ENCODE measurements around the gene TUBGCP6.
"Not testable (repeated sequence)": the region's sequence is repeated elsewhere in the genome, so short reads cannot be mapped to it uniquely, and the experiment has no call there.

The TUBGCP6 gene

DNA sequence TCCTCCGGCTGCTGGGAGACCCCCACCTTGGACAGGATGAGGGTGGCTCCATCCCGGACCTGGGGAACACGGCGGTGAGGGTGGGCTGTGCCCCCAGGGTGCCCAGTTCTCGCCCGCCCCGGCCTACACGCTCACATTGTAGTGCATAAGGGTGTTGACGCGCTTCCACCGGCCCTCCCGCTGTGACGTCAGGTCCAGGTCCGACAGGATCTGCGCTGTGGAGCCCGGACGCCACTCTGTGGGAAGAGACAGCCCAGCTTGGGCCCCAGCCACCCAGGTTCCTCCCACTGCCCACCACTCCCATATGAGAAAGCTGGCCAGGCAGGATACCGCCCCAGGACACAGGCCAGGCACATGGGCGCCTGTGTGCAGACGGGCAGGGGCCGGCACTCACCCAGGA, 33.6 kb upstream of the TUBGCP6 start:
- TF ChIP-seq FOXK2 (IDR thresholded peaks at IDR 0.05): no peak
- TF ChIP-seq BHLHE40 (IDR thresholded peaks at IDR 0.05; ENCODE audit: borderline replicate concordance): no peak
- no peak for TF ChIP-seq FOXM1 (IDR thresholded peaks at IDR 0.05; ENCODE audit: borderline replicate concordance)
- no peak for TF ChIP-seq ELF4 (IDR thresholded peaks at IDR 0.05)
- TF ChIP-seq CTBP1 (IDR thresholded peaks at IDR 0.05; ENCODE audit: borderline replicate concordance): no peak
- no peak for TF ChIP-seq LEF1 (IDR thresholded peaks at IDR 0.05; ENCODE audit: borderline replicate concordance)
- TF ChIP-seq SP1 (IDR thresholded peaks at IDR 0.05): no peak
- no peak for TF ChIP-seq NFRKB (IDR thresholded peaks at IDR 0.05)
- CTCF ChIA-PET: no interaction called here

DNA sequence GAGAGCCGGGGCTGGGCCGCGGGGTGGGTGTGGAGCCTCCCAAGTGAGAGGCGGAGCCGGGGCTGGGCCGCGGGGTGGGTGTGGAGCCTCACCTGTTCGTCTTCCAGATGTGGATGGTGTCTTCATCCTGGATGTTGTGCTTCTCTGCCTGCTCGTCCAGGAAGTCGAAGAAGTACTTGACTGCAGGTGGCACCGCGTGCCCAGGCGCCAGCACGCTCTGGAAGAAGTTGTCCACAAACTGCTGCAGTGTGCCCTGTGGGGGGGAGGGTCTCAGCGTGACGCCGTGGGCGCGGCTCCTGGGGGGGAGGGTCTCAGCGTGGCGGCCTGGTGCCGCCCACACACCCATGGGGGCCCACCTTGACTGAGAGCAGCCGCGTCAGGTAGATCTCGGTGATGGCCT, 32.9 kb upstream of the TUBGCP6 start:
- POLR2A ChIA-PET: no interaction called here
- TF ChIP-seq FOXM1 (IDR thresholded peaks at IDR 0.05; ENCODE audit: borderline replicate concordance) (no peak), CTBP1 (IDR thresholded peaks at IDR 0.05; ENCODE audit: borderline replicate concordance) (no peak), ELF4 (IDR thresholded peaks at IDR 0.05) (no peak), ARNT (IDR thresholded peaks at IDR 0.05) (no peak), FOXA1 (IDR thresholded peaks at IDR 0.05) (no peak), BHLHE40 (IDR thresholded peaks at IDR 0.05; ENCODE audit: borderline replicate concordance) (no peak)
- DNase-seq (ENCODE audit: extremely low spot score): no peak
- CTCF ChIA-PET: no interaction called here

More for the DNA sequence above, 33.6 kb upstream of the TUBGCP6 start:
- no peak for DNase-seq (ENCODE audit: extremely low spot score)
- POLR2A ChIA-PET: no interaction called here

DNA sequence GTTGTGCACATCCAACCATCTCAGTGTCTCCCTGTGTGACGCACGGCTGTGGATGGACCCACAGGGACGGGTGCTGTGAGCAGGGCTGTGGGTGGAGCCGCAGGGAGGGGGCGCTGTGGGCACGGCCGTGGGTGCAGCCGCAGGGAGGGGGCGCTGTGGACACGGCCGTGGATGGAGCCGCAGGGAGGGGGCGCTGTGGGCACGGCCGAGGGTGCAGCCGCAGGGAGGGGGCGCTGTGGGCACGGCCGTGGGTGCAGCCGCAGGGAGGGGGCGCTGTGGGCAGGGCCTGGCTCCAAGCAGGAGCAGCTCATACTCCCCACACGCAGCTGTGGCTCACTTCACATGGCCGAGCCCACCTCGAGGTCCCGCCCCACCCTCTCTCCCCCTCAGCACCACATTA, 31.3 kb upstream of the TUBGCP6 start:
- peak; percentile 28 for DNase-seq (ENCODE audit: extremely low spot score)
- no peak for TF ChIP-seq BHLHE40 (IDR thresholded peaks at IDR 0.05; ENCODE audit: borderline replicate concordance)
- no peak for TF ChIP-seq FOXM1 (IDR thresholded peaks at IDR 0.05; ENCODE audit: borderline replicate concordance)
- TF ChIP-seq FOXA1 (IDR thresholded peaks at IDR 0.05): no peak
- TF ChIP-seq LEF1 (IDR thresholded peaks at IDR 0.05; ENCODE audit: borderline replicate concordance): no peak
- no peak for TF ChIP-seq CTBP1 (IDR thresholded peaks at IDR 0.05; ENCODE audit: borderline replicate concordance)
- TF ChIP-seq SUZ12 (IDR thresholded peaks at IDR 0.05): no peak
- TF ChIP-seq L3MBTL2 (conservative IDR thresholded peaks at IDR 0.05): no peak
- TF ChIP-seq ZNF384 (IDR thresholded peaks at IDR 0.05): no peak
- TF ChIP-seq, protein P1, sequence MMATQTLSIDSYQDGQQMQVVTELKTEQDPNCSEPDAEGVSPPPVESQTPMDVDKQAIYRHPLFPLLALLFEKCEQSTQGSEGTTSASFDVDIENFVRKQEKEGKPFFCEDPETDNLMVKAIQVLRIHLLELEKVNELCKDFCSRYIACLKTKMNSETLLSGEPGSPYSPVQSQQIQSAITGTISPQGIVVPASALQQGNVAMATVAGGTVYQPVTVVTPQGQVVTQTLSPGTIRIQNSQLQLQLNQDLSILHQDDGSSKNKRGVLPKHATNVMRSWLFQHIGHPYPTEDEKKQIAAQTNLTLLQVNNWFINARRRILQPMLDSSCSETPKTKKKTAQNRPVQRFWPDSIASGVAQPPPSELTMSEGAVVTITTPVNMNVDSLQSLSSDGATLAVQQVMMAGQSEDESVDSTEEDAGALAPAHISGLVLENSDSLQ (IDR thresholded peaks at IDR 0.05): no peak
- TF ChIP-seq ELF4 (IDR thresholded peaks at IDR 0.05): no peak
- POLR2A ChIA-PET: no interaction called here
- CTCF ChIA-PET: interaction anchor here (0.6 to 0.7 kb wide), 2 partner anchors 44 to 56 kb away, joined by 3 read pairs; no protein-coding TSS in a partner anchor

DNA sequence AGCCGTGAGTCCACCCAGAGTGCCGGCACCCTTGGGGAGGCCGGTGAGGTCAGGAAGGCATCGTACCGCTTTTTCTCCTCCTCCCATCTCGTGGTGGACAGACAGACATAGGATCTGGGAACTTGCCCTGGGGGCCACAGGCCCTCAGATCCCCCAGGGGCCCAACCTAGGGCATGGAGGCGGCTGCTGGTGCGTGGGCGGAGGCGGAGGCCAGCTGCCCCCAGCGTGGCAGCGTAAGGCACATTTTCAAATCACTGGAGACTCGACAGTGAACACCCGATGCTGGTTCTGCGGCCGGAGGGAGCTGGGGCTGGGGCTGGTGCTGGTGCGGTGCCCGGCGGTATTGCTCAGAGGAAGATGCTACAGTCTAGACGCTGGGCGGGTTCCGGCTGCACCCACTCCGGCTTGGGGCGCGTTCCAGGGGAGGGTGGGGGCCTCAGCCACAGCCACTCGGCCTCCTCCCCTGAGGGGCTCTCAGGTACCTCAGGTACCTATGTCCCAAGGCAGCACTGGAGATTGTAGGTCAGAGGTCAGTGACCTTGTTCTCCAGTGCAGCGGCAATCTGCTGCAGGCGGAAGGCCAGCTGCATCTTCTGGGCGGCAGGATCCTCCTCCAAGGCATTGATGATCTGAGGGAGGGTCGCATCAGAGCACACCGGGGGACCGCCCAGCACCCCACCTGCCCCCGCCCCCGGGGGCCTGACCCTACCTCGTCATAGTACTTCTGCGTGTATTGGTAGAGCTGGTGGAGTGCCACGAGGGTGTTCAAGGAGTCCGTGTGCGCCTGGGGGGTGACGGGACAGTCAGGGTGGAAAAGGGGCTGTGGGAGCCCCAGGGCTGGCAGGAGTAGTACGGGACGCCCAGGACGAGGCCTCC, 30.6 kb upstream of the TUBGCP6 start:
- TF ChIP-seq L3MBTL2 (conservative IDR thresholded peaks at IDR 0.05) (no peak), ZNF384 (IDR thresholded peaks at IDR 0.05) (no peak), LEF1 (IDR thresholded peaks at IDR 0.05; ENCODE audit: borderline replicate concordance) (no peak)
- ChIA-PET POLR2A (no interaction called here), CTCF (no interaction called here)
- DNase-seq (ENCODE audit: extremely low spot score): no peak

DNA sequence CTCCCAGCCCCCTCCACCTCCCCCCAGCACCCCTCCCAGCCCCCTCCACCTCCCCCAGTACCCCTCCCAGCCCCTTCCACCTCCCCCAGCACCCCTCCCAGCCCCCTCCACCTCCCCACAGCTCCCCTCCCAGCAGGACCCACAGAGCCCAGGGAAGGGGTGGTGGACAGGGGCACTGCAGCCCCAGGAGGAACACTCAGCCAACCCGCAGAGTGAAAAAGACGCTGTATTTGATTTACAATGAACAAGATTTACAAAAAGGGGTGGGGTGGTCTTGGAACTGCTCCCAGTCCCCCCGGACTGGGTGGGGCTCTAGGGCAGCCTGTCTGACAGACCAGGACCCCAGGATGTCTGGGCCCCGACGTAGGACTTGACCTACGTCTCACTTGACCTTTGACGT, 29.9 kb upstream of the TUBGCP6 start:
- TF ChIP-seq HDGF (IDR thresholded peaks at IDR 0.05; ENCODE audit: borderline replicate concordance) (no peak), TARDBP (IDR thresholded peaks at IDR 0.05) (no peak), SP1 (IDR thresholded peaks at IDR 0.05) (no peak), L3MBTL2 (conservative IDR thresholded peaks at IDR 0.05) (no peak), LEF1 (IDR thresholded peaks at IDR 0.05; ENCODE audit: borderline replicate concordance) (no peak)
- ChIA-PET CTCF (no interaction called here), POLR2A (no interaction called here)
- DNase-seq (ENCODE audit: extremely low spot score): no peak

DNA sequence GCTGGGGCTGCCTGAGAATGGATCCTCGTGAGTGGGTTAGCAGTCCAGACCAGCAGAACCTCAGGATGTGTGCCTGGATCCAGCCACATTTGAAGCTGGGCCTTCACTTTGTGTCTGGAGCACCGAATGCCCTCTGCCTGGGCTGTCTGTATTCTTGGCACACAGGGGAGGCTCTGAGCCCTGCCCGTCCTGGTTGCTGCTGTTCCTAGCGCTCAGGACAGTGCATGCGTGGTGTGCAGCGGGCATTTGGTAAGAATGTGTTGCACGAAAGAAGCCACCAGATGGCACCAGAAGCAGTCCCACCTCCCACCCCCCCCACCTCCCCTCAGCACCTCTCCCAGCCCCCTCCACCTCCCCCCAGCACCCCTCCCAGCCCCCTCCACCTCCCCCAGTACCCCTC, 29.5 kb upstream of the TUBGCP6 start:
- CTCF ChIA-PET: no interaction called here
- TF ChIP-seq ARNT (IDR thresholded peaks at IDR 0.05) (no peak), CTBP1 (IDR thresholded peaks at IDR 0.05; ENCODE audit: borderline replicate concordance) (no peak)
- POLR2A ChIA-PET: no interaction called here
- DNase-seq (ENCODE audit: extremely low spot score): peak; percentile 63

DNA sequence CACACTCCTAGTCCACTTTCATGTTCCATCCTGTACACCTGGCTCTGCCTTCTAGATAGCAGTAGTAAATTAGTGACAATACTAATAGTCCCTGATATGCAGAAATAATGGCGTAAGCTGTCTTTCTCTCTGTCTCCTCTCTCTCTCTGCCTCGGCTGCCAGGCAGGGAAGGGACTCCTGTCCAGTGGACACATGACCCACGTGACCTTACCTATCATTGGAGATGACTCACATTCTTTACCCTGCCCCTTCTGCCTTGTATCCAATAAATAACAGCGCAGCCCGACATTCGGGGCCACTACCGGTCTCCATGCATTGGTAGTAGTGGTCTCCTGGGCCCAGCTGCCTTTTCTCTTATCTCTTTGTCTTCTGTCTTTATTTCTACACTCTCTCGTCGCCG, 29.0 kb upstream of the TUBGCP6 start:
- CTCF ChIA-PET: interaction anchor here (0.6 to 1.7 kb wide), 3 partner anchors 61 to 310 kb away, joined by 3 to 7 read pairs (median 4); no protein-coding TSS in a partner anchor
- DNase-seq (ENCODE audit: extremely low spot score); POLR2A ChIA-PET: not testable (repeated sequence)

DNA sequence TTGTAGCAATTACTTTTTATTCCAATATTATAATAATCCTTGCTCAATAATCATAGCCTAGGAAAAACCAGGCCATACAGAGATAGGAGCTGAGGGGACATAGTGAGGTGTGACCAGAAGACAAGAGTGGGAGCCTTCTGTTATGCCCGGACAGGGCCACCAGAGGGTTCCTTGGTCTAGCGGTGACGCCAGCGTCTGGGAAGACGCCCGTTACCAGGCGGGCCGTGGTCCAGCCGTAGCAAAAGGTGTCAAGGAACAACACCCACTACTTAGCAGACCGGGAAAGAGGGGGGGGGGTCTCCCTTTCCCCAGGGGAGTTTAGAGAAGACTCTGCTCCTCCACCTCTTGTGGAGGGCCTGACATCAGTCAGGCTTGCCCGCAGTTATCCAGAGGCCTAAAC, 28.5 kb upstream of the TUBGCP6 start:
- POLR2A ChIA-PET: interaction anchor here (1.4 to 2.0 kb wide), 2 partner anchors 11 to 13 kb away, joined by 4 to 6 read pairs; partner anchors contain the start of gene MAPK12
- not testable (repeated sequence) for DNase-seq (ENCODE audit: extremely low spot score)
- CTCF ChIA-PET: interaction anchor here (0.6 to 1.7 kb wide), 3 partner anchors 61 to 311 kb away, joined by 3 to 7 read pairs (median 4); no protein-coding TSS in a partner anchor
